ENCODE measurements around the gene POLG. TPM values are rescaled to one million over a fixed set of nuclear protein-coding genes. Genes with fewer than 3 reads are reported as not detected.

POLG gene
- total and polyA plus RNA-seq, 2 of the 13 experiments (the other 11 are each of a cell fraction or from before 2014, with no cell fraction given): 26.6 to 35.5 TPM

GRCh38 chr15:89361451-89362202, 27.0 kb upstream of the POLG start (continued):
- 0 out of 2 replicates have a peak, but pooled peaks have one; percentile 42 for TF ChIP-seq IRF9 (CRISPR knock-in tag; IDR thresholded peaks at IDR 0.05; ENCODE audit: borderline replicate concordance)
- TF ChIP-seq ZKSCAN1 (IDR thresholded peaks at IDR 0.05; ENCODE audit: low read length): no peak
- TF ChIP-seq ZBTB40 (IDR thresholded peaks at IDR 0.05): no peak
- TF ChIP-seq ZBTB40 (CRISPR knock-in tag; IDR thresholded peaks at IDR 0.05): no peak
- peak; percentile 74; the same call in 1 of the 2 replicates for TF ChIP-seq E2F5 (CRISPR knock-in tag; conservative IDR thresholded peaks at IDR 0.05)
- no peak for TF ChIP-seq LCORL (IDR thresholded peaks at IDR 0.05)
- TF ChIP-seq LCORL (CRISPR knock-in tag; IDR thresholded peaks at IDR 0.05): no peak
- no peak for TF ChIP-seq ATF5 (CRISPR knock-in tag; IDR thresholded peaks at IDR 0.05; ENCODE audit: low read depth)
- TF ChIP-seq ZNF746 (CRISPR knock-in tag; IDR thresholded peaks at IDR 0.05): no peak
- no peak for TF ChIP-seq CBX5 (CRISPR knock-in tag; IDR thresholded peaks at IDR 0.05; ENCODE audit: borderline replicate concordance)
- TF ChIP-seq ARID4A (CRISPR knock-in tag; IDR thresholded peaks at IDR 0.05; ENCODE audit: borderline replicate concordance): peak; percentile 50; the same call in 1 of the 2 replicates
- TF ChIP-seq SP1 (IDR thresholded peaks at IDR 0.05): no peak
- TF ChIP-seq SP1 (CRISPR knock-in tag; IDR thresholded peaks at IDR 0.05): no peak

All from HepG2 (cell line).